ENCODE measurements around the gene ACSS1.

ACSS1 gene

GRCh38 chr20:25046181-25046641 lies 11.7 kb downstream of the ACSS1 start:
- DNase-seq (ENCODE audit: low read depth in 2 of 2) = no peak
- no peak overlapping the region for H3K4me3 ChIP-seq (replicated peaks in 1 of 2; ENCODE audit: low read depth in 2 of 2, low read length in 2 of 2)
- TF ChIP-seq CTCF (IDR thresholded peaks at IDR 0.05; ENCODE audit: low read depth, low read length) = no peak

DNA sequence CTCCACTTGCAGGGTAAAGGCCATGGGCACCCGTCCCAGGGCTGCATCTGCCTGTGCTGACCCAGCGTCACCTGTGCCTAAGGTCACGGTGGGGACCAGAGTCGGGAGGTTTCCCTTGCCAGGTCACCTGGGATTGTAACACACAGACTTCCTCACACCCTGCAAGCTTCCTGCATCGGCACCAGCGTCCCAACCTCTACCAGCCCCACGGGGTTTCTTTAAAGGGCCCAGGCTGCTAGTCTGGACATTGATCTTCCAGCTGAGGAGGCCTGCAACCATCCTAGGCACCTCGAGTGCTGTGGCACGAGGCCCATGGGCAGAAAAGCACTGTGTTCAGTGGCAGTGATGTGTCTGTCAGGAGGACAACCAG lies 12.6 kb downstream of the ACSS1 start:
- no peak overlapping the region for H3K4me3 ChIP-seq (replicated peaks in 1 of 2; ENCODE audit: low read depth in 2 of 2, low read length in 2 of 2)
- no peak for DNase-seq (ENCODE audit: low read depth in 2 of 2)
- no peak for TF ChIP-seq CTCF (IDR thresholded peaks at IDR 0.05; ENCODE audit: low read depth, low read length)

DNA sequence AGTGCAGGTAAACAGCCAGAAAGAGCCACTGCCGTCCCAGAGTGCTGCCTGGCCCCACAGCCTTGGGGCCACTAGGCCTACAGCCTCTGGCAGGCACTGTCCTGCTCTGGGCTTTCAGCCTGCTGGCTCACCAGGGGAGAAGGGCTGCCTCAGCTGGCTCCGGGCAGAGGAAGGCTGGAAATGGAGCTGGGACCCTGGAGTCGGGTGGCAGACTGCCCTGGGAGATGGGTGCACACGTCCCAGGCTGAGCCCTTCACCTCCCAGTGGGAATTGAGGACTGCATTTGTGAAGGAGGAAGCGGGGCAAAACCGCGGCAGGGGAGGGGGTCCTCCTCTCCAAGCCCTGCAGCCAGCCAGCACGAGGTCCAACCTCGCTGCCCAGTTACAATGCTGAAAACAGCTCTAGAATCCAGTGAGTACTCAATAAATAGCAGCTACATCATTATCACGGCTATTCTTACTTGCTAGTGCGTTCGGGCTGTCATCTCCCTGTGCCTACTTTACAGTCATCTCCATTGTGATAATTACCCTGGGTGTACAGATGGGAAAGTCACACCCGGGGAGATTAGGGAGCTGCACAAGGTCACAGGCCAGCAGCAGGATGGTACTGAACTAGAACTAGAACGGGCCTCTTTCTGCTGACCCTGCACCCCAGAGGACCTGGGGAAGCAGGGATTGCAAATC lies 13.1 kb downstream of the ACSS1 start:
- no peak for TF ChIP-seq CTCF (IDR thresholded peaks at IDR 0.05; ENCODE audit: low read depth, low read length)
- H3K4me3 ChIP-seq (replicated peaks in 1 of 2; ENCODE audit: low read depth in 2 of 2, low read length in 2 of 2) = no peak overlapping the region
- no peak for DNase-seq (ENCODE audit: low read depth in 2 of 2)

DNA sequence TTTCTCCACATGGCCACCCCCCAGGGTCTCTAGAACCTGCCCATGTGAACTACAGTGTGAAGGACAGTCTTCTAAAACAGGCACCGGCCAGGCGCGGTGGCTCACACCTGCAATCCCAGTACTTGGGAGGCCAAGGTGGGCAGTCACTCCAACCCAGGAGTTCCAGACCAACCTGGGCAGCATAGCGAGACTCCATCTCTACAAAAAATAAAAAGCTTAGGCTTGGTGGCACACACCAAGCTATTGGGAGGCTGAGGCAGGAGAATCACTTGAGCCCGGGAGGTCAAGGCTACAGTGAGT lies 13.7 kb downstream of the ACSS1 start:
- no peak for DNase-seq (ENCODE audit: low read depth in 2 of 2)
- H3K4me3 ChIP-seq (replicated peaks in 1 of 2; ENCODE audit: low read depth in 2 of 2, low read length in 2 of 2) = no peak overlapping the region
- no peak for TF ChIP-seq CTCF (IDR thresholded peaks at IDR 0.05; ENCODE audit: low read depth, low read length)

GRCh38 chr20:25043499-25044260 lies 14.3 kb downstream of the ACSS1 start:
- H3K4me3 ChIP-seq (replicated peaks in 1 of 2; ENCODE audit: low read depth in 2 of 2, low read length in 2 of 2) = no peak overlapping the region
- DNase-seq (ENCODE audit: low read depth in 2 of 2) = no peak
- TF ChIP-seq CTCF (IDR thresholded peaks at IDR 0.05; ENCODE audit: low read depth, low read length) = no peak

DNA sequence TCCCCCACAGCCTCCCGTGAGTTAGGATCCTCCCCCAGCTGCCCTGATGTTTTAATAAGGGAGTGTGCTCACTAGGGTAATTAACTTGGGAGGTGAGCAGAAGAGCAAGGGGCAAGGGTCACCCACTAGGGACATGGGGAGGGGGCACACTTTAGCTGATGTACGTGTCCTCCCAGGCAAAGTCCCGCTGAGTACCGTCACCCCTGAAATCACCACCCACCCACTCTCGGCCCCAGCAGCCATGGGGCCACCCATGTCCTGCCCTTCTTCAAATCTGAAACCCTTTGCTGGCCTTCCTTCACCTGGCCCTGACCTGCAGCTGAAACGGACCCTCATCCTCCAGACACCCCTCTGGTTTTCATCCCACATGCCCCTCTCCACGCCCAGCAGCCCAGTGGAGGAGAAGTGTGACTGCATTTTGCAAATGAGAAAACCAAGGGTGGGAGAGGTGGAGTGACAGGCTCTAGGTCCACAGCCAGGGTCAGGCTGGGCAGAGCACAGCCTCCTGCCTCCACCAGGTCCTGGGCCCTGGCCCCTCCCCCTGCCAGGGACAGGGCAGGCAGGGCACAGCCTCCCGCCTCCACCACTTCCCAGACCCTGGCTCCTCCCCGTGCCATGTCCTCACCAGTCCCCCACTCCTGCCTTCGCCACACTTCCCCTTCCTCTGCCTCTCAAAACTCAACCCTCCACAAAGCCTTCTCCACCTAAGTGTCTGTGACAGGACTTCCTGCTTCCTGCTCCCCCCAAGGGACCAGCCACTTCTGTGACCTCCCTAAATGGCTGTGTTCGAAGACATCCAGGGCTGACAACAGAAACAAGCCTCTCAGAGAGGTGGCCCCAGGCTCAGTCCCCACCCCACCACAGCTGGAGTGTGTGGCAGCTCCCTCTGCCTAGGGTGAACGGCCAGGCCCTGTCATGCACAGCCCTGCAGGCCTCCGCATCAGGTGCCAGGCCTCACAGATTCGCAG lies 15.1 kb downstream of the ACSS1 start:
- no peak for TF ChIP-seq CTCF (IDR thresholded peaks at IDR 0.05; ENCODE audit: low read depth, low read length)
- no peak for DNase-seq (ENCODE audit: low read depth in 2 of 2)
- no peak overlapping the region for H3K4me3 ChIP-seq (replicated peaks in 1 of 2; ENCODE audit: low read depth in 2 of 2, low read length in 2 of 2)

Data from cardiac fibroblast (primary cell).